D721Med (cell line): ENCODE measurements around the gene PCGF3.

Experiments used
- DNase-seq: peaks from one replicate; pipeline ENCODE4 v3.0.0; 2011; ENCODE audit warnings: low spot score; ENCODE audit not compliant: insufficient read length
- FAIRE-seq: peaks from 2 replicates; lab custom pipeline; 2011; peaks lifted over from hg19 to GRCh38; lab: Jason Lieb, UNC
- CTCF ChIP-seq: IDR thresholded peaks from 2 replicates; pipeline ENCODE4 v1.5.1; 2012; ENCODE audit warnings: mild to moderate bottlenecking, control low read depth; ENCODE audit not compliant: insufficient read depth; ENCODE audit errors: missing control alignments

PCGF3 gene

GRCh38 chr4:784401-785331, 79.0 kb downstream of the PCGF3 start:
- DNase-seq (no peak), FAIRE-seq (no peak)
- no peak for TF ChIP-seq CTCF

DNA sequence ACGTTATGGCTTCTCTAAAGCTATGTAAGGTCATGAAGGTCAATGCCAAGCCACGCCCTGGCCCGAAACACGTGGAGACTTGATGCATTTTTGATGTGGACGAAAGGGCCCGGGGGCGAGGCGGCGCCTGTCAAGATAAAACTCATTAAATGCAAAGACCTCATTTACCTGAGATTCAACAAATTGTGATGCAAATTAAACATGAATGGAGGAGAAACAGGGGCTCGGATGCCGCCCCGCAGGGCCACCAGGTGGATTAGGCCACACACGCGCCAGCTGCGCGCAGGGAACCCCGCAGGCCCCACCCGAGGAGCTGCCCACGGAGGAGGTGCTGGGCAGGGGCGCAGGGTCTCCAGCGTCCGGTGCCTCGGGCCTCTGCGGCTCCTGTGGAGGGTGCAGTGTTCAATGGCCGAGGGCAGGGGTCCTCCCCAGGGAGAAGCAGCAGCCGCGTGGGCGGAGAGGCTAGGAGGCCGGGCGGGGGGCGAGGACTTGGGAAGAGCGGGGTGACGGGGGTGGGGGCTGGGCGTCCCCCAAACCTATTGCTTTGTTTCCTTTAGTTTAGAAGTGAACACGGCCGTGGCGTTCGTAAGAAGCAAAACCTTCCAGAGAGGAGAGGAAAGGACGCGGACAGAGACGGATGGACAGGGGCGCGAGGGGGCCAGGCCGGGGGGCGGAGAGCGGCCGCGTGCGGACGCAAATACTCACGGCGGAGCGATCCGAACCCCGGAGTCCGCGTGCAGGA, 79.9 kb downstream of the PCGF3 start:
- no peak for FAIRE-seq
- no peak for DNase-seq
- TF ChIP-seq CTCF: no peak

GRCh38 chr4:786074-786741, 80.6 kb downstream of the PCGF3 start:
- FAIRE-seq: no peak
- no peak for DNase-seq
- no peak for TF ChIP-seq CTCF

- TF ChIP-seq CTCF: no peak
- FAIRE-seq (no peak), DNase-seq (no peak)
These were observed 81.2 kb downstream of the PCGF3 start for GRCh38 chr4:786861-787300.

DNA sequence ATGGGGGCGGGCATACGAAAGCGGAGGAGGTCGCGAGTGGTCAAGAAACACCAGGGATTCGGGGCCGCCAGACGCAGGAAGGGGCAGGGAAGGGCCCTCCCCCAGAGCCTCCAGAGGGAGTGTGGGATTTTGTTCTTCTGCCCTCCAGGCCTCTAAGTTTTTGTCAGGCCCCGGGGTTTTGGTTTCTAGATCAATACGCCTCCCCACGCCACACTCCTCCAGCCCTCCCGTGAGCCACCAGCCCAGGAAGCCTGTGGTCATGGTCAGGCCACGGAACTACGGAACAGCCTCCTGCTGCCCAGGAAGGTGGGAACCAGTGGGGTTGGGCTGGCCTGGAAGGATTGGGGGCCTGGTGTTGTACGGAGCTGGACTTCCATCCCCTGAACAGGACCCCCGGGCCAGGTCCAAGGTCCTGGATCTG, 81.9 kb downstream of the PCGF3 start:
- DNase-seq (no peak), FAIRE-seq (no peak)
- no peak for TF ChIP-seq CTCF

DNA sequence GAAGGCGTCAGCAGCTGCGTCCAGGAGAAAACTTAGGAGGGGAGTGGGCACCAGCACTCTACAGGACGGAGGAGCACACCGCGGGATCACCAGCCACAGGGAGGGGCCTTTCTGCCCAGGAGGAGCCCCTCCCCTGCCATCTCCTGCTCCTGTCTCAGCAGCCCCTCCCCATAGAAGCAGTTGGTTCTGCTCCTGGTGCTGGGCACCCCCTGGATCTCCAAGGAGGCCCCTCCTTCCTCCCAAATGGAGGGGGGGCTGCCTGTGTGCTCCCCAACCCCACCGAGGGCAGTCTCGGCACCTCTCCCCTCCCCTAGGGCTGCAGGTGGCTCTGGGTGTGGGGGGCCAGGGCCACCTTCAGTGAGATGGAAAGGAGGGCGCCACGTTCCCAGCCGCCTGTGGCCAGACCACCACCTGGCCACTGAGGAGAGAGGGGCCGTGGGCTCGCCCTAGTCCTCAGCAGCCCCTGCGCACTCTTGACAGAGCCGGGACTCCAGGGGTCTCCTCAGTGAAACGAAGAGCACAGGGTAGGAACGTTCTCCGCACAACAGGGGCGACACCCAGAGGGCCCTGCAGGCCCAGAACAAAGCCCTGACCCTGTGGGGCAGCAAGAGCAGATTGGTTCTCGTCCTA, 82.5 kb downstream of the PCGF3 start:
- TF ChIP-seq CTCF: no peak
- no peak for FAIRE-seq
- no peak for DNase-seq
